ENCODE measurements around the gene DCP2.

DNA sequence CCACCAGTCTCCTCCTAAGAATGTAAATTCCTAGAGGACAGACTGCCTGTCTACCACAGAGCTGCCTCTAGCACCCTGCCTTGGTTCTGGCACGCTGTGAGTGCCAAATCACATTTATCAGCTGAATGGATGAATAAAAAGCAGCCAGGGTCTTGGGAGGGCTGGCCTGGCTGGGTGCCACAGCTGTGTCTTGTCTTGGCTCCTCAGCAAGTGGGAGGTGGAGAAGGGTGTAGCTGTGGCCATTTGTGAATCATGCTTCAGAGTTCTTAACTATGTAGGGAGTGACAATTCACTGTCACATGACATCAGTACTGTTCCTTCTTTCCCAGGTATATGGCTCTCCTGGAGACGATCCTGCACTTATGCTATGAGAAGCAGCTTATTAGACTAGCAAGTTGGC lies 70.6 kb downstream of the DCP2 start:
- no peak for TF ChIP-seq CTCF (IDR thresholded peaks at IDR 0.05; ENCODE audit: low read length)
- no peak for TF ChIP-seq EZH2 (IDR thresholded peaks at IDR 0.05; ENCODE audit: borderline replicate concordance, low read length)

Data from OCI-LY1 (cell line).